Ectodermal cell (in vitro differentiated cells): ENCODE data around the gene PRRC2A.

Experiments used
- H3K27ac ChIP-seq: 2 replicates; pipeline ENCODE4 v1.7.0; 2013; ENCODE audit warnings: mild to moderate bottlenecking, low read depth, low read length; ENCODE audit not compliant: insufficient read depth, poor library complexity, severe bottlenecking
- H3K27me3 ChIP-seq: 2 replicates; pipeline ENCODE4 v1.7.0; 2013; ENCODE audit warnings: mild to moderate bottlenecking, low read length; ENCODE audit not compliant: insufficient read depth, control insufficient read depth, poor library complexity, severe bottlenecking
- H3K36me3 ChIP-seq: one replicate; pipeline ENCODE4 v1.7.0; 2013; ENCODE audit warnings: low read length; ENCODE audit not compliant: control insufficient read depth, insufficient read depth
- H3K4me1 ChIP-seq: one replicate; pipeline ENCODE4 v1.7.0; 2013; ENCODE audit warnings: low read length; ENCODE audit not compliant: control insufficient read depth, insufficient read depth
- H3K4me3 ChIP-seq: 2 replicates; pipeline ENCODE4 v1.7.0; 2013; ENCODE audit warnings: low read depth, low read length, control low read depth; ENCODE audit not compliant: insufficient read depth
- H3K9me3 ChIP-seq: 2 replicates; pipeline ENCODE4 v1.7.0; 2013; ENCODE audit warnings: mild to moderate bottlenecking, low read length, moderate library complexity; ENCODE audit not compliant: control insufficient read depth
- WGBS, 2 experiments: methylation state at CpG; one replicate each; pipeline ENCODE4 v1.1.7; 2013; ENCODE audit warnings: missing lambda C conversion rate in 2 of 2; 5-methylcytosine and 5-hydroxymethylcytosine counted together

PRRC2A gene

GRCh38 chr6:31626952-31627351, 6.4 kb downstream of the PRRC2A start:
- WGBS, 2 experiments: 95 to 97% methylated on average over 9 to 10 of the region's 10 CpGs
- Histone ChIP-seq H3K9me3 (no peaks in the 10 kb centered on the region), H3K4me1 (peaks cover 10% of the 10 kb centered on the region), H3K4me3 (no peak overlapping the region), H3K27ac (no peak overlapping the region), H3K36me3 (peaks cover 93% of the 10 kb centered on the region), H3K27me3 (no peaks in the 10 kb centered on the region)

DNA sequence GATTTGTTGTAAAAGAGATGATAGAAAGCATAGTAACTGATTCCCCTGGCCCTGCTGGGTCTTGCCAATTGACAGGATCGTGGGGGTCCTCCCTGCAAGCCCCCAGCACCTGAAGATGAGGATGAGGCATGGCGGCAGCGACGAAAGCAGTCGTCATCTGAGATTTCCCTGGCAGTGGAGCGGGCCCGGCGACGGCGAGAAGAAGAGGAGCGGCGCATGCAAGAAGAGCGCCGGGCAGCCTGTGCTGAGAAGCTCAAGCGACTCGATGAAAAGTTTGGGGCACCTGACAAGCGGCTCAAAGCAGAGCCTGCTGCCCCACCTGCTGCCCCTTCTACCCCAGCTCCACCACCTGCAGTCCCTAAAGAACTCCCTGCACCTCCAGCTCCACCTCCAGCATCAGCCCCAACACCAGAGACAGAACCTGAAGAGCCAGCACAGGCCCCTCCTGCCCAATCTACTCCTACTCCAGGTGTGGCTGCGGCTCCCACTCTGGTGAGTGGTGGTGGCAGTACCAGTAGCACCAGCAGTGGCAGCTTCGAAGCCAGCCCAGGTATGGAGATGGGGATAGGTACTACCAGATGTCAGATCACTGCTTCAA, 7.3 kb downstream of the PRRC2A start:
- Histone ChIP-seq H3K36me3 (peaks cover 98% of the 10 kb centered on the region), H3K4me1 (peaks cover 2% of the 10 kb centered on the region), H3K4me3 (no peak overlapping the region), H3K27me3 (no peaks in the 10 kb centered on the region), H3K9me3 (no peaks in the 10 kb centered on the region), H3K27ac (no peak overlapping the region)
- 94 to 97% methylated on average over 19 of the region's 19 CpGs for WGBS, 2 experiments

DNA sequence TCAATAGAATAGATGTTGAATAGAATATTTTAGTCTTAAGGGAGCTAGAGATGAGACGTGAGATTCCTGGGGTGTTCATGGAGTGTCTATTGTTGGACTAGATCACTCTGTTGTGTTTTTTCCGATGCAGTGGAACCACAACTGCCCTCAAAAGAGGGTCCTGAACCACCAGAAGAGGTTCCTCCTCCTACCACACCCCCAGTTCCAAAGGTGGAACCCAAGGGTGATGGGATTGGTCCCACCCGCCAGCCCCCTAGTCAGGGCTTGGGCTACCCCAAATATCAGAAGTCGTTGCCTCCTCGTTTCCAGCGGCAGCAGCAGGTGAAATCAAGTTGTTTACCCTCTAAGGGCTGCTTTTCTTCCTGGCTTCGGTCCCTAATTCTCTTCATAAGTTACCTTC, 8.5 kb downstream of the PRRC2A start:
- no peak overlapping the region for H3K4me3 ChIP-seq
- H3K9me3 ChIP-seq: no peaks in the 10 kb centered on the region
- no peaks in the 10 kb centered on the region for H3K4me1 ChIP-seq
- peaks cover 98% of the 10 kb centered on the region for H3K36me3 ChIP-seq
- H3K27ac ChIP-seq: no peak overlapping the region
- no peaks in the 10 kb centered on the region for H3K27me3 ChIP-seq
- 94 to 96% methylated on average over 7 of the region's 7 CpGs for WGBS, 2 experiments

GRCh38 chr6:31630177-31630934, 9.8 kb downstream of the PRRC2A start:
- Histone ChIP-seq H3K4me3 (no peak overlapping the region), H3K36me3 (peaks cover 98% of the 10 kb centered on the region), H3K9me3 (no peaks in the 10 kb centered on the region), H3K27me3 (no peaks in the 10 kb centered on the region), H3K27ac (no peak overlapping the region), H3K4me1 (no peaks in the 10 kb centered on the region)
- WGBS, 2 experiments: 92 to 93% methylated on average over 25 of the region's 25 CpGs

DNA sequence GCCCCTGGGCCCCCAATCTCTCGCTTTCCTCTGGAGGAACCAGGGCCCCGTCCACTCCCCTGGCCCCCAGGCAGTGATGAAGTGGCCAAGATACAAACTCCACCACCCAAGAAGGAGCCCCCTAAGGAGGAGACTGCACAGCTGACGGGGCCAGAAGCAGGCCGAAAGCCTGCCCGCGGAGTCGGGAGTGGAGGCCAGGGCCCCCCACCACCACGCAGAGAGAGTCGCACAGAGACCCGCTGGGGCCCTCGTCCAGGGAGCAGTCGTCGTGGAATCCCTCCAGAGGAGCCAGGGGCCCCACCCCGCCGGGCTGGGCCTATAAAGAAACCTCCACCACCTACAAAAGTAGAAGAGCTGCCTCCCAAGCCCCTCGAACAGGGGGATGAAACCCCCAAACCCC, 10.7 kb downstream of the PRRC2A start:
- no peaks in the 10 kb centered on the region for H3K9me3 ChIP-seq
- no peak overlapping the region for H3K27ac ChIP-seq
- 95 to 96% methylated on average over 16 of the region's 16 CpGs for WGBS, 2 experiments
- no peaks in the 10 kb centered on the region for H3K4me1 ChIP-seq
- H3K36me3 ChIP-seq: peaks cover 98% of the 10 kb centered on the region
- H3K4me3 ChIP-seq: no peak overlapping the region
- H3K27me3 ChIP-seq: no peaks in the 10 kb centered on the region

DNA sequence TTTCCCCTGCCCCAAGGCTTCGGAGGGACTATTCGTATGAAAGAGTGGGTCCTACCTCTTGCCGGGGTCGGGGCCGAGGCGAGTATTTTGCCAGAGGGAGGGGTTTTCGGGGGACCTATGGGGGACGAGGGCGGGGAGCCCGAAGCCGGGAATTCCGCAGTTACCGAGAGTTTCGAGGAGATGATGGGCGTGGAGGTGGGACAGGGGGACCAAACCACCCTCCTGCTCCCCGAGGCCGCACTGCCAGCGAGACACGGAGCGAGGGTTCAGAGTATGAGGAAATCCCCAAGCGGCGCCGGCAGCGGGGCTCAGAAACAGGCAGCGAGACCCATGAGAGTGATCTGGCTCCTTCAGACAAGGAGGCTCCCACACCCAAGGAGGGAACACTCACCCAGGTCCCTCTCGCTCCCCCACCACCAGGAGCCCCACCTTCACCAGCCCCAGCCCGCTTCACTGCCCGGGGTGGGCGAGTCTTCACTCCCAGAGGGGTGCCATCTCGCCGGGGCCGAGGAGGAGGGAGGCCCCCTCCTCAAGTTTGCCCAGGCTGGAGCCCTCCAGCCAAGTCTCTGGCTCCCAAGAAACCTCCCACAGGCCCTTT, 11.3 kb downstream of the PRRC2A start:
- no peaks in the 10 kb centered on the region for H3K27me3 ChIP-seq
- no peak overlapping the region for H3K27ac ChIP-seq
- H3K4me3 ChIP-seq: no peak overlapping the region
- H3K9me3 ChIP-seq: no peaks in the 10 kb centered on the region
- H3K36me3 ChIP-seq: peaks cover 98% of the 10 kb centered on the region
- 94 to 97% methylated on average over 32 of the region's 32 CpGs for whole genome bisulfite sequencing, 2 experiments
- no peaks in the 10 kb centered on the region for H3K4me1 ChIP-seq

- WGBS, 2 experiments: 95 to 96% methylated on average over 26 of the region's 26 CpGs
- H3K9me3 ChIP-seq: no peaks in the 10 kb centered on the region
- no peak overlapping the region for H3K4me3 ChIP-seq
- peaks cover 97% of the 10 kb centered on the region for H3K36me3 ChIP-seq
- no peak overlapping the region for H3K27ac ChIP-seq
- no peaks in the 10 kb centered on the region for H3K27me3 ChIP-seq
- H3K4me1 ChIP-seq: no peaks in the 10 kb centered on the region
Measured at GRCh38 chr6:31632279-31632946, 11.9 kb downstream of the PRRC2A start.

GRCh38 chr6:31633447-31633846, 12.9 kb downstream of the PRRC2A start:
- 94 to 97% methylated on average over 7 of the region's 7 CpGs for WGBS, 2 experiments
- Histone ChIP-seq H3K27me3 (no peaks in the 10 kb centered on the region), H3K36me3 (peaks cover 87% of the 10 kb centered on the region), H3K4me3 (no peak overlapping the region), H3K27ac (no peak overlapping the region), H3K9me3 (no peaks in the 10 kb centered on the region), H3K4me1 (no peaks in the 10 kb centered on the region)

- no peak overlapping the region for H3K27ac ChIP-seq
- peaks cover 81% of the 10 kb centered on the region for H3K36me3 ChIP-seq
Measured at GRCh38 chr6:31634131-31634530, 13.6 kb downstream of the PRRC2A start.

GRCh38 chr6:31634969-31635575, 14.6 kb downstream of the PRRC2A start:
- Histone ChIP-seq H3K27ac (no peak overlapping the region), H3K36me3 (peaks cover 72% of the 10 kb centered on the region), H3K4me3 (no peak overlapping the region), H3K27me3 (no peaks in the 10 kb centered on the region), H3K4me1 (no peaks in the 10 kb centered on the region), H3K9me3 (no peaks in the 10 kb centered on the region)
- 90 to 91% methylated on average over 11 of the region's 11 CpGs for WGBS, 2 experiments

More at GRCh38 chr6:31634131-31634530, 13.6 kb downstream of the PRRC2A start:
- Histone ChIP-seq H3K9me3 (no peaks in the 10 kb centered on the region), H3K27me3 (no peaks in the 10 kb centered on the region), H3K4me1 (no peaks in the 10 kb centered on the region), H3K4me3 (no peak overlapping the region)
- 95 to 96% methylated on average over 3 of the region's 3 CpGs for WGBS, 2 experiments
